ENCODE data around the gene CRADD. TPM values are rescaled to one million over a fixed set of nuclear protein-coding genes. Genes with fewer than 3 reads are reported as not detected.

CRADD gene
- total and polyA plus RNA-seq, 8 donors: 8.4 to 21.4 (median 10.3) TPM

DNA sequence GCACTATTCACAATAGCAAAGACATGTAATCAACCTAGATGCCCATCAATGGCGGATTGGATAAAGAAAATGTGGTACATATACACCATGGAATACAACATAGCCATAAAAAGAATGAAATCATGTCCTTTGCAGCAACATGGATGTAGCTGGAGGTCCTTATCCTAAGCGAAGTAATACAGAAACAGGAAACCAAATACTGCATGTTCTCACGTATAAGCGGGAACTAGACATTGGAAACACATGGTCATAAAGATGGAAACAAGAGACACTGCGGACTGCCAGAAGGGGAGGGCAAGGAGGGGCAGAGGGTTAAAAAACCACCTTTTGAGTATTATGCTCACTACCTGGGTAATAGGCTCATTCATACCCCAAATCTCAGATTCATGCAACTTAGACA lies 237.1 kb downstream of the CRADD start:
- DNase-seq: no peak
- intact Hi-C loops (cut with DNase I): no loop called here
- H3K36me3 ChIP-seq: no peaks in the 10 kb centered on the region

DNA sequence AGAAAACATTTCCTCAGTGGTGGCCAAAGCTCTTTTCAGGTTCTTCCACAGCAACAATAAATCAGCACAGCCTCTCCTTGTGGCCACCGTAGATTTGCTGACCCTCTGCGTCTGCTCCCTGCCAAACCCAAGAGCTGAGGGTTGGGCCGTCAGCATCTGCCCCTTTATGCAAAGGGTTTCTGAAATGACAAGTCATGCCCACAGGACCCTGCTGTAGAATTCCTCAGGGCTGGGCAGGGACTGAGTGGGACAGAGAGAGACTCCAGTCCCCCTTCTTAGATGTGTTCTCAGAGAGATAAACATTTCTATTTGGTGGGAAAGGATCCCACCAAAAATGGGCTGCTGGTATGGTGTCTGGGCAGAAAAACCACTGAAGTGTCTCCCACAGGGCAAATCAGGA lies 238.2 kb downstream of the CRADD start:
- TF ChIP-seq, protein P1, sequence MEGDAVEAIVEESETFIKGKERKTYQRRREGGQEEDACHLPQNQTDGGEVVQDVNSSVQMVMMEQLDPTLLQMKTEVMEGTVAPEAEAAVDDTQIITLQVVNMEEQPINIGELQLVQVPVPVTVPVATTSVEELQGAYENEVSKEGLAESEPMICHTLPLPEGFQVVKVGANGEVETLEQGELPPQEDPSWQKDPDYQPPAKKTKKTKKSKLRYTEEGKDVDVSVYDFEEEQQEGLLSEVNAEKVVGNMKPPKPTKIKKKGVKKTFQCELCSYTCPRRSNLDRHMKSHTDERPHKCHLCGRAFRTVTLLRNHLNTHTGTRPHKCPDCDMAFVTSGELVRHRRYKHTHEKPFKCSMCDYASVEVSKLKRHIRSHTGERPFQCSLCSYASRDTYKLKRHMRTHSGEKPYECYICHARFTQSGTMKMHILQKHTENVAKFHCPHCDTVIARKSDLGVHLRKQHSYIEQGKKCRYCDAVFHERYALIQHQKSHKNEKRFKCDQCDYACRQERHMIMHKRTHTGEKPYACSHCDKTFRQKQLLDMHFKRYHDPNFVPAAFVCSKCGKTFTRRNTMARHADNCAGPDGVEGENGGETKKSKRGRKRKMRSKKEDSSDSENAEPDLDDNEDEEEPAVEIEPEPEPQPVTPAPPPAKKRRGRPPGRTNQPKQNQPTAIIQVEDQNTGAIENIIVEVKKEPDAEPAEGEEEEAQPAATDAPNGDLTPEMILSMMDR (IDR thresholded peaks at IDR 0.05): no peak
- Histone ChIP-seq H3K36me3 (no peaks in the 10 kb centered on the region), H3K4me1 (no peaks in the 10 kb centered on the region), H3K27ac (no peak overlapping the region), H3K9me3 (no peaks in the 10 kb centered on the region), H3K4me3 (no peak overlapping the region), H3K27me3 (no peaks in the 10 kb centered on the region)
- ATAC-seq (no peak), DNase-seq (no peak)
- intact Hi-C loops (cut with DNase I): no loop called here

More for the DNA sequence above, 237.1 kb downstream of the CRADD start:
- no peak overlapping the region for H3K4me3 ChIP-seq
- ATAC-seq: no peak
- TF ChIP-seq, protein P1 (IDR thresholded peaks at IDR 0.05): no peak
- no peaks in the 10 kb centered on the region for H3K9me3 ChIP-seq
- H3K4me1 ChIP-seq: no peaks in the 10 kb centered on the region
- no peak overlapping the region for H3K27ac ChIP-seq
- no peaks in the 10 kb centered on the region for H3K27me3 ChIP-seq

DNA sequence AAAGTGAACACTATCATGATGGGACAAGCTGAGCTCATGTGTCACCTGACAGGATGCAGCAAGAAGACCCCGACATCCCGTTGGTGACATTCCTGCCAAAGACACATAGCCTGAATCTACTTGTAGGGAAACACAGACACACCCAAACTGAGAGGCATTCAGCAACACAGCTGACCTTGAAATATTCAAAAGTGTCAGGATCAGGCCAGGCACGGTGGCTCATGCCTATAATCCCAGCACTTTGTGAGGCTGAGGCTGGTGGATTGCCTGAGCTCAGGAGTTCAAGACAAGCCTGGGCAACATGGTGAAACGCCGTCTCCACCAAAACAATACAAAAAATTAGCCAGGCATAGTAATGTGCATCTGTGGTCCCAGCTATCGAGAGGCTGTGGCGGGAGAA lies 239.2 kb downstream of the CRADD start:
- ATAC-seq: no peak
- Histone ChIP-seq H3K27me3 (no peaks in the 10 kb centered on the region), H3K9me3 (no peaks in the 10 kb centered on the region), H3K4me3 (no peak overlapping the region), H3K36me3 (no peaks in the 10 kb centered on the region), H3K27ac (no peak overlapping the region), H3K4me1 (no peaks in the 10 kb centered on the region)
- no peak for DNase-seq
- intact Hi-C loops (cut with DNase I): no loop called here
- TF ChIP-seq, protein P1 (IDR thresholded peaks at IDR 0.05): no peak

DNA sequence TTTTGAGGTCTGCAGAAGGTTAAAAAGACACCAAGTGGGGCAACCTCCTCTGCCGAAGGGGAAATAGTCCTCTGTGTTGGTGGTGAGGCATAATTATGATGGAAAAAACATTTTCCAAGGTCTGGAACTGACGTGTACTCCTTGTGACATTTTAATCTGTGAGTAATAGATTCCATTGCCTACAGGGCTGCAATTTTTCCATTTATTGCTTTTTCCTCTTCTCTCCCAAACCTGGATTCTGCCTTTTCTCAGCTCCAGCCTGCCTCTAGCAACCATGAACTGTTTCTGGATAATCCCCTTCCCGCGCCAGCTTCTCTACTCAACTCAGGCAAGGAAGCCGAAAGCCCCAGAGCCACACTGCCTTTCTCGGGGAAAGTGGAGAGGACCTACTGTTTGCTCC lies 241.1 kb downstream of the CRADD start:
- intact Hi-C loops (cut with DNase I): no loop called here
- ATAC-seq: peak; percentile 49
- no peak overlapping the region for H3K4me3 ChIP-seq
- no peaks in the 10 kb centered on the region for H3K36me3 ChIP-seq
- no peak for DNase-seq
- no peaks in the 10 kb centered on the region for H3K9me3 ChIP-seq
- H3K27ac ChIP-seq: no peak overlapping the region
- H3K27me3 ChIP-seq: no peaks in the 10 kb centered on the region
- TF ChIP-seq, protein P1 (IDR thresholded peaks at IDR 0.05): no peak
- no peaks in the 10 kb centered on the region for H3K4me1 ChIP-seq

DNA sequence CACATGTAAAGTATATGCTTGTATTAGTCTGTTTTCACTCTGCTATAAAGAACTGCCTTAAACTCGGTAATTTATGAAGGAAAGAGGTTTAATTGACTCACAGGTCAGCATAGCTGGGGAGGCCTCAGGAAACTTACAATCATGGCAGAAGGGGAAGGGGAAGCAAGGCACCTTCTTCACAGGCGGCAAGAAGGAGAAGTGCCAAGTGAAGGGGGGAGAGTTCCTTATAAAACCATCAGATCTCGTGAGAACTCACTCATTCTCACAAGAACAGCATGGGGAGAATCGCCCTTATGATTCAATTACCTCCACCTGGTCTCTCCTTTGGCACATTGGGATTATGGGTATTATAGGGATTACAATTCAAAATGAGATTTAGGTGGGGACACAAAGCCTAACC lies 241.7 kb downstream of the CRADD start:
- ATAC-seq (no peak), DNase-seq (no peak)
- TF ChIP-seq, protein P1 (IDR thresholded peaks at IDR 0.05): no peak
- Histone ChIP-seq H3K27ac (no peak overlapping the region), H3K9me3 (no peaks in the 10 kb centered on the region), H3K4me3 (no peak overlapping the region), H3K4me1 (no peaks in the 10 kb centered on the region), H3K36me3 (no peaks in the 10 kb centered on the region), H3K27me3 (no peaks in the 10 kb centered on the region)
- intact Hi-C loops (cut with DNase I): no loop called here

Data from left lung (tissue), 10 donors.